Natural killer cell (primary cell): ENCODE measurements around the gene DUSP18. TPM values are rescaled to one million over a fixed set of nuclear protein-coding genes. Genes with fewer than 3 reads are reported as not detected.
"Not testable (repeated sequence)": the region's sequence is repeated elsewhere in the genome, so short reads cannot be mapped to it uniquely, and the experiment has no call there.

Experiments used
- ATAC-seq, 3 donors: fragments of 150-1000 bp in 2 of 3; fragments of 200-7000 bp in 1 of 3; cut with Tn5 transposase; 1 replicate in 1 of 3; 2 replicates in 2 of 3; pipeline ENCODE4 v1.10.0; 2021; ENCODE audit warnings: mild to moderate bottlenecking in 2 of 3, moderate library complexity in 2 of 3
- DNase-seq, 2 donors: peaks; one replicate each; pipeline versions ENCODE4 v3.0.0 to v3.0.0-alpha.2; 2013 to 2021; ENCODE audit warnings: mixed read lengths in 1 of 2
- H3K27ac ChIP-seq: one replicate; pipeline ENCODE4 v1.5.1; 2013; ENCODE audit warnings: mild to moderate bottlenecking, low read length
- H3K27me3 ChIP-seq: one replicate; pipeline ENCODE4 v1.6.1; 2013; ENCODE audit warnings: low read length; ENCODE audit not compliant: control insufficient read depth, insufficient read depth
- H3K36me3 ChIP-seq: one replicate; pipeline ENCODE4 v1.6.1; 2013; ENCODE audit warnings: low read length; ENCODE audit not compliant: control insufficient read depth, insufficient read depth
- H3K4me1 ChIP-seq: one replicate; pipeline ENCODE4 v1.6.1; 2013; ENCODE audit warnings: low read length; ENCODE audit not compliant: control insufficient read depth, insufficient read depth
- H3K4me3 ChIP-seq: one replicate; pipeline ENCODE4 v1.5.1; 2013; ENCODE audit warnings: low read length
- H3K9me3 ChIP-seq: one replicate; pipeline ENCODE4 v1.6.1; 2013; ENCODE audit warnings: low read length; ENCODE audit not compliant: control insufficient read depth, insufficient read depth
- H3K27ac Mint-ChIP-seq, 2 donors: one replicate each; pipeline ENCODE4 v1.8.0; 2022; ENCODE audit warnings: mild to moderate bottlenecking in 2 of 2, mixed read lengths in 2 of 2, moderate library complexity in 1 of 2
- H3K27me3 Mint-ChIP-seq, 2 donors: one replicate each; pipeline ENCODE4 v1.8.0; 2022; ENCODE audit warnings: low read depth in 2 of 2, mixed read lengths in 2 of 2
- H3K36me3 Mint-ChIP-seq: one replicate; pipeline ENCODE4 v1.8.0; 2022; ENCODE audit warnings: mixed read lengths
- H3K4me1 Mint-ChIP-seq, 2 donors: one replicate each; pipeline ENCODE4 v1.8.0; 2022; ENCODE audit warnings: mixed read lengths in 2 of 2
- H3K4me3 Mint-ChIP-seq: one replicate; pipeline ENCODE4 v1.8.0; 2022; ENCODE audit warnings: mild to moderate bottlenecking, moderate library complexity, mixed read lengths
- H3K9me3 Mint-ChIP-seq, 2 donors: one replicate each; pipeline ENCODE4 v1.8.0; 2022; ENCODE audit warnings: mixed read lengths in 2 of 2
- CTCF ChIP-seq: fragments of 200-600 bp; IDR thresholded peaks from one replicate; pipeline ENCODE4 v1.8.0; 2022; ENCODE audit warnings: antibody characterized with exemption
- WGBS: methylation state at CpG from one replicate; pipeline ENCODE4 v1.1.7; 2013; ENCODE audit warnings: missing lambda C conversion rate; ENCODE audit not compliant: insufficient coverage; 5-methylcytosine and 5-hydroxymethylcytosine counted together
- intact Hi-C: fragments of 100-400 bp; cut with micrococcal nuclease; formaldehyde crosslinking; loops from one replicate; pipeline ENCODE4 v1.14.2; 2022
- total RNA-seq, 4 donors: library from RNA; stranded (reverse); fragments of 120-200 nt in 1 of 4; gene quantifications; one replicate each; pipeline versions ENCODE4 v1.2.3 to v1.2.4, GENCODE V29; 2013 to 2022

Gene DUSP18
- total RNA-seq, 3 donors from 2014 or later (not counting 1 experiment from before 2014, with no cell fraction given): 10.2 to 12.8 (median 10.5) TPM

- no peak for TF ChIP-seq CTCF
- peak overlapping the region; percentile 25 for H3K27ac ChIP-seq
Measured at GRCh38 chr22:30636226-30637077, 31.2 kb downstream of the DUSP18 start.

DNA sequence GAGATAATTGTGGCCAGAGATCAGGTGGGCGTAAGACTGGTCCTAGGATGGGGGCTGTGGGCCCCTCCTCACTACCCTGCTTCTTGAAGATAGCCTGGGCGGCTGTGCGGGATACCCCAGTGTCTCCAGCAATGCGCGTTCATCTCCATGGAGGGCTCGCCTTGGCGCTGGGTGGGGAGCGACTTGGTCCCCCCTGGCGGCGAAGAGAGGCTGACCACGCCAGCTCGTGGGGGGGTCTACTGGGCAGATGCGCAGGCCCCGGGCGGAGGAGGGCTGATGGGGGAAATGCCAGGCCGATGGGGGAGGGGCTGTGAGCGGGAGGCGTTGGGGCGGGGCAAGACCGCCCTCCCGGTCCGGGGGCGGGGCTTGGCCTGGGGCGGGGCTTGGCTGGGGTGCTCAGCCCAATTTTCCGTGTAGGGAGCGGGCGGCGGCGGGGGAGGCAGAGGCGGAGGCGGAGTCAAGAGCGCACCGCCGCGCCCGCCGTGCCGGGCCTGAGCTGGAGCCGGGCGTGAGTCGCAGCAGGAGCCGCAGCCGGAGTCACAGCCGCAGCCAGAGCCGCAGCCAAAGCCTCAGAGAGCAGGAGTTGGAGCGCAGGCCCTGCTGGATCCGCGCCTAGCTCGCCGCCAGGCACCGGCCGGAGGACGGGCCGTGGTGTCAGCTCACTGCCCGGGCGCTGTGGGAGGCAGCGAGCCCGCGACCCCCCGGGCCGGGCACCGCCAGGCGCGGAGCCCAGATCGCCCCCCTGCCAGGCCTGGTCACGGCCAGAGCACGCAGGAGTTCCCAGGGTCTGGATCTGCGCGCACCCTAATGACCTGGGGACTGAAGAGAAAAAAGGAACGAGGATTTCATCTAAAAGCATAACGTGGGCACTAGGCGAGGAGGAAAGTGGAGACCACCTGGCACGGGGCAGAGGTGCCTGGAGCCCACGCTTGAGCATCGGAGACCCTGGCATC lies 32.1 kb downstream of the DUSP18 start, which contains the start of gene SLC35E4:
TSS of gene SLC35E4 (plus strand) at position 509 of the 953 bp plus-strand sequence. CDS start 670 bp downstream, outside the sequence.
- Histone ChIP-seq H3K27ac (peak within 1 kb of the TSS; percentile 85), H3K27me3 (no peaks in the 10 kb centered on the region), H3K4me1 (peaks cover 33% of the 10 kb centered on the region), H3K36me3 (no peaks in the 10 kb centered on the region), H3K9me3 (no peaks in the 10 kb centered on the region), H3K4me3 (peak within 1 kb of the TSS; percentile 50)
- no peaks in the 10 kb centered on the region for H3K36me3 Mint-ChIP-seq
- no peaks in the 10 kb centered on the region for H3K9me3 Mint-ChIP-seq
- intact Hi-C loops: loop anchor here (1.0 to 2.0 kb wide), 2 partner anchors 43 to 449 kb away; no protein-coding TSS in a partner anchor
- peak; percentile 80 to 93 (median 84) for ATAC-seq
- WGBS: under 1% methylated on average over 75 of the region's 75 CpGs
- H3K4me3 Mint-ChIP-seq: peak within 1 kb of the TSS; percentile 84
- H3K27me3 Mint-ChIP-seq: no peaks in the 10 kb centered on the region
- peak; percentile 91 to 95 for DNase-seq
- peak within 1 kb of the TSS; percentile 92 to 95 for H3K27ac Mint-ChIP-seq
- H3K4me1 Mint-ChIP-seq: peaks cover 7 to 25% of the 10 kb centered on the region in 2 donors
- TF ChIP-seq CTCF: no peak

More at GRCh38 chr22:30636226-30637077, 31.2 kb downstream of the DUSP18 start:
- Mint-ChIP-seq H3K27me3 (no peaks in the 10 kb centered on the region), H3K4me1 (peaks cover 7 to 25% of the 10 kb centered on the region in 2 donors), H3K9me3 (no peaks in the 10 kb centered on the region), H3K27ac (peak overlapping the region in 1 of 2 donors; percentile 95), H3K36me3 (no peaks in the 10 kb centered on the region), H3K4me3 (peak overlapping the region; percentile 65)
- Histone ChIP-seq H3K4me3 (peak overlapping the region; percentile 50), H3K9me3 (no peaks in the 10 kb centered on the region), H3K4me1 (peaks cover 33% of the 10 kb centered on the region), H3K27me3 (no peaks in the 10 kb centered on the region), H3K36me3 (no peaks in the 10 kb centered on the region)
- WGBS: 70% methylated on average over 45 of the region's 45 CpGs
- ATAC-seq: no peak
- intact Hi-C loops: no loop called here
- peak; percentile 31 to 51 for DNase-seq

DNA sequence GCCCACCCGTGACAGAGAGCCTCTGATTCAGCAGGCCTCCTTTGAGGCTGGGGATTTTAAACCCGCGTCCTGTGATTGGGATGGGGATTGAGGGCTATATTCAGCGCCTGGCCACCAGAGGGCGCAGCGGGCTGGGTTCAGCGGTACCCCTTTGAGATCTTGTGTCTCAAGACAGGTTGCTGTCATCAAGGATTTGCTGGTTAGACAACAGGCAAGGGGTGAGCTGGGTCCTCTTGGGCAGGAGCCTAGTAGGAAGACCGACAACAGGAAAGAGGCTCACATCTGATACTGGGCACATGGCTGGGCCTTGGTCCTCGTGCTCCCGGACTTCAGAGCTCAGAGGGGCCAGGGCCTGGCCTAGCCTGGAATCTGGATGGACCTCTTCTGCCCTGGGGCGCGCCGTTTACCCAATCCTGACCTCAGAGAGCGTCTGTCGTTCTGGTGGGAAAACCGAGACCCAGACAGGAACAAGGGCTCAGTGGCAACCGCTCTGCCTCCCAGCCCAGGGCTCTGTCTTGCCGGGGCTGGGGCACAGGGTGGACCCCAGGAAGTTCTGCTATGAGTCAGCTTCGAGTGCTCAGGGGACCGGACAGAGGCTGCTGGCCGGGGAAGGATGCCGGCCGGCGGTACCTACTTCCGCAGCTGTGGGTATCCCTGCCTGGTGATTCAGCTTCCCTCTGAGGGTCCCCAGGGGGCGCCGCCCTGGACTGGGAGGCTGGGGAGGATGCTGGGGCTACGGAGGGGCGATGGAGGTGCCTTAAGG lies 33.0 kb downstream of the DUSP18 start:
- DNase-seq (peak; percentile 85 to 94), ATAC-seq (peak; percentile 64 to 79 (median 66))
- Histone ChIP-seq H3K9me3 (no peaks in the 10 kb centered on the region), H3K27ac (peak overlapping the region; percentile 85), H3K4me3 (peak overlapping the region; percentile 49), H3K36me3 (no peaks in the 10 kb centered on the region), H3K27me3 (no peaks in the 10 kb centered on the region), H3K4me1 (peaks cover 33% of the 10 kb centered on the region)
- WGBS: 8% methylated on average over 29 of the region's 29 CpGs
- intact Hi-C loops: loop anchor here (1.0 to 2.0 kb wide), 6 partner anchors 33 to 597 kb away; partner anchors contain the start of gene DUSP18
- H3K9me3 Mint-ChIP-seq: no peaks in the 10 kb centered on the region
- TF ChIP-seq CTCF: peak; percentile 82
- peak overlapping the region; percentile 92 to 95 for H3K27ac Mint-ChIP-seq
- no peaks in the 10 kb centered on the region for H3K36me3 Mint-ChIP-seq
- H3K27me3 Mint-ChIP-seq: no peaks in the 10 kb centered on the region
- peaks cover 7 to 25% of the 10 kb centered on the region in 2 donors for H3K4me1 Mint-ChIP-seq
- peak overlapping the region; percentile 84 for H3K4me3 Mint-ChIP-seq

GRCh38 chr22:30631469-30631868 lies 36.2 kb downstream of the DUSP18 start:
- H3K27me3 ChIP-seq: not testable (repeated sequence)
- WGBS: no CpG with 5 or more reads among the region's 31 CpGs

More at GRCh38 chr22:30631469-30631868, 36.2 kb downstream of the DUSP18 start:
- H3K27me3 Mint-ChIP-seq, H3K9me3 Mint-ChIP-seq, H3K27ac ChIP-seq, H3K36me3 Mint-ChIP-seq, H3K4me3 ChIP-seq, ATAC-seq, DNase-seq, H3K27ac Mint-ChIP-seq, intact Hi-C loops, H3K4me3 Mint-ChIP-seq, H3K9me3 ChIP-seq, H3K36me3 ChIP-seq: not testable (repeated sequence)
- peaks cover 20% of the 10 kb centered on the region for H3K4me1 ChIP-seq
- H3K4me1 Mint-ChIP-seq: peaks cover 7 to 21% of the 10 kb centered on the region in 2 donors
